ENCODE data around the gene MLXIPL. TPM values are rescaled to one million over a fixed set of nuclear protein-coding genes. Genes with fewer than 3 reads are reported as not detected.

MLXIPL gene
- total RNA-seq, 1 experiment from 2014 or later, result 6.1 TPM

DNA sequence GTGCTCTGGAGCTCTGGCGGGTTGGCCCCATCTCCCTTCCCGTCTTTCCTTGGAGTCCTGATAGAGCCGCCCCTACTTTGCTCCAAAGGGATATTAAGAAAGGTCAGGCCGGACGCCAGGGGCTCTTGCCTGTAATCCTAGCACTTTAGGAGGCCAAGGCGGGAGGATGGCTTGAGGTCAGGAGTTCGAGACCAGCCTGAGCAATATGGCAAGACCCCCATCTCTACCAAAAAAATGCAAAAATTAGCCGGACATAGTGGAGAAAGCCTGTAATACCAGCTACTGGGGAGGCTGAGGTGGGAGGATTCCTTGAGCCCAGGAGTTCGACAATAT, 313 bp upstream of the MLXIPL start:
- no peaks in the 10 kb centered on the region for H3K79me2 ChIP-seq (ENCODE audit: insufficient read depth, low read length)
- no peak overlapping the region for H2BK12ac ChIP-seq (ENCODE audit: insufficient read length, low read depth, low read length)
- no peak overlapping the region for H3K14ac ChIP-seq (ENCODE audit: insufficient read depth, low read length)
- H3K4me1 Mint-ChIP-seq, result peaks cover 2 to 29% of the 10 kb centered on the region in 2 experiments; a peak in 2 of 4 replicates
- no peaks in the 10 kb centered on the region for H3K9me3 Mint-ChIP-seq
- peak overlapping the region in 1 of 2 experiments; percentile 90; a peak in 3 of 5 replicates for H3K4me3 Mint-ChIP-seq
- no peak overlapping the region for H4K5ac ChIP-seq (ENCODE audit: insufficient read length, low read depth, low read length)
- no peak overlapping the region for H2BK15ac ChIP-seq (ENCODE audit: low read depth, low read length)
- peaks cover 63% of the 10 kb centered on the region for H3K27me3 Mint-ChIP-seq (ENCODE audit: low read depth)
- H3K56ac ChIP-seq (ENCODE audit: insufficient read length, low read depth, low read length), result no peak overlapping the region
- H3K27ac Mint-ChIP-seq, result no peak overlapping the region; a peak in 1 of 7 replicates
- no peak overlapping the region for H3K9ac ChIP-seq (ENCODE audit: extremely low read depth, insufficient read length, low read length)
- no peaks in the 10 kb centered on the region; the same call in 1 of the 2 replicates for H3K4me1 ChIP-seq (ENCODE audit: insufficient read depth, low read length)
- no peak overlapping the region for H4K8ac ChIP-seq (replicated peaks; ENCODE audit: insufficient read length, low read depth, low read length)
- H3K9me3 ChIP-seq (ENCODE audit: control insufficient read depth, low read depth, low read length), result no peaks in the 10 kb centered on the region
- no peak overlapping the region for H3K4me2 ChIP-seq (ENCODE audit: insufficient read depth, insufficient read length, low read length)
- no peak overlapping the region for H2BK20ac ChIP-seq (ENCODE audit: low read depth, low read length, poor library complexity, severe bottlenecking)
- H3K27ac ChIP-seq (ENCODE audit: insufficient read length, low read depth, low read length), result no peak overlapping the region
- H3K36me3 Mint-ChIP-seq (ENCODE audit: insufficient read depth in 1 of 3, low read depth in 3 of 3), result no peaks in the 10 kb centered on the region
- no peak overlapping the region for H3K23ac ChIP-seq (ENCODE audit: insufficient read length, low read depth, low read length)
- H2BK120ac ChIP-seq (ENCODE audit: low read depth, low read length, poor library complexity, severe bottlenecking), result no peak overlapping the region
- H3K27me3 ChIP-seq (ENCODE audit: insufficient read depth, low read length), result no peaks in the 10 kb centered on the region
- no peak for DNase-seq
- no peak for TF ChIP-seq CTCF (conservative IDR thresholded peaks at IDR 0.05)
- no peak overlapping the region for H2AFZ ChIP-seq (ENCODE audit: low read length)
- H4K91ac ChIP-seq (ENCODE audit: insufficient read length, low read depth, low read length), result no peak overlapping the region
- no peaks in the 10 kb centered on the region for H4K20me1 ChIP-seq (ENCODE audit: control insufficient read depth, insufficient read depth, insufficient read length)
- H3T11ph ChIP-seq (ENCODE audit: low read length), result no peak overlapping the region
- H3K4ac ChIP-seq (ENCODE audit: low read depth, low read length), result no peak overlapping the region
- no peak overlapping the region for H3K18ac ChIP-seq (ENCODE audit: insufficient read length, low read depth, low read length)
- no CpG with 5 or more reads among the region's 9 CpGs for WGBS (ENCODE audit: extremely low coverage, insufficient read length, low lambda C conversion rate)
- H3K79me1 ChIP-seq (ENCODE audit: insufficient read depth, low read depth, low read length, poor library complexity, severe bottlenecking), result no peaks in the 10 kb centered on the region
- H2BK5ac ChIP-seq (ENCODE audit: insufficient read length, low read length), result no peak overlapping the region
- peaks cover 15% of the 10 kb centered on the region for H3K23me2 ChIP-seq (ENCODE audit: insufficient read length, low read depth, low read length, poor library complexity, severe bottlenecking)
- no peak overlapping the region for H2AK5ac ChIP-seq (ENCODE audit: insufficient read length, low read length)

Data from H9 (cell line).